MG63 (cell line): ENCODE results near the gene PACSIN3. TPM values are rescaled to one million over a fixed set of nuclear protein-coding genes. Genes with fewer than 3 reads are reported as not detected.
"Not testable (repeated sequence)": the region's sequence is repeated elsewhere in the genome, so short reads cannot be mapped to it uniquely, and the experiment has no call there.

Experiments
- DNase-seq: peaks from one replicate; pipeline ENCODE4 v3.0.0-alpha.2; 2020
- H3K27me3 ChIP-seq: fragments of 250-450 bp; sonication (Bioruptor Pico); 2 replicates; pipeline ENCODE4 v1.5.1; 2020; ENCODE audit warnings: mild to moderate bottlenecking, moderate library complexity
- H3K36me3 ChIP-seq: fragments of 250-450 bp; sonication (Bioruptor Pico); 2 replicates; pipeline ENCODE4 v1.5.1; 2020; ENCODE audit warnings: mild to moderate bottlenecking, moderate library complexity
- H3K4me3 ChIP-seq: fragments of 250-450 bp; sonication (Bioruptor Pico); 2 replicates; pipeline ENCODE4 v1.5.1; 2020; ENCODE audit warnings: mild to moderate bottlenecking, moderate library complexity
- H3K9me3 ChIP-seq: fragments of 250-450 bp; sonication (Bioruptor Pico); 2 replicates; pipeline ENCODE4 v1.5.1; 2020; ENCODE audit warnings: mild to moderate bottlenecking, moderate library complexity
- total RNA-seq: library from RNA; depleted of rRNA; stranded (reverse); fragments of >200 nt; shearing (Covaris generic); gene quantifications from 2 replicates; pipeline ENCODE4 v1.2.3, GENCODE V29; 2014; ENCODE audit warnings: low replicate concordance; rRNA removed

Gene PACSIN3
- 59.8 and 92.5 TPM in 2 replicates for total RNA-seq

- peaks cover 5% of the 10 kb centered on the region; the same call in 1 of the 2 replicates for H3K36me3 ChIP-seq
- DNase-seq: peak; percentile 70
- H3K27me3 ChIP-seq: no peaks in the 10 kb centered on the region
- peak within 1 kb of the TSS; percentile 68 for H3K4me3 ChIP-seq
- H3K9me3 ChIP-seq: no peaks in the 10 kb centered on the region
Observed at GRCh38 chr11:47186076-47186699, at the start of gene PACSIN3. Gene PACSIN3 (minus strand): TSS chr11:47186434. CDS start chr11:47182727, 3,707 bp downstream.

DNA sequence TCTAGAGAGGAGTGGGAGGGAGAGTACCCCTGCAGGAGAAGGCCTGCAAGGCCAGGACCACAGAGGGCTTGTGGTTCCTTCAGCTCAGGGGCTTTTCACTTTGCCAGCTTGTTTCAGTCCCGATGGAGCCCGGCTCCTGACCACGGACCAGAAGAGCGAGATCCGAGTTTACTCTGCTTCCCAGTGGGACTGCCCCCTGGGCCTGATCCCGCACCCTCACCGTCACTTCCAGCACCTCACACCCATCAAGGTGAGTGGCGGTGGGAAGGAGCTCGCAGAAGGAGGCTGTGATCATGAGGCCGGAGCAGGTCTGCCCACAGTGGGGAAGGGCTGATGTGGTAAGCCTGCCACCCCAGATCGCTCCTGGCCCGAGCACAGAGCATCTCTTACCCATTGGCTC is 48.9 kb upstream of the PACSIN3 start:
- no peaks in the 10 kb centered on the region for H3K27me3 ChIP-seq
- H3K9me3 ChIP-seq: no peaks in the 10 kb centered on the region
- peaks cover 28% of the 10 kb centered on the region for H3K36me3 ChIP-seq
- no peak overlapping the region for H3K4me3 ChIP-seq
- no peak for DNase-seq

DNA sequence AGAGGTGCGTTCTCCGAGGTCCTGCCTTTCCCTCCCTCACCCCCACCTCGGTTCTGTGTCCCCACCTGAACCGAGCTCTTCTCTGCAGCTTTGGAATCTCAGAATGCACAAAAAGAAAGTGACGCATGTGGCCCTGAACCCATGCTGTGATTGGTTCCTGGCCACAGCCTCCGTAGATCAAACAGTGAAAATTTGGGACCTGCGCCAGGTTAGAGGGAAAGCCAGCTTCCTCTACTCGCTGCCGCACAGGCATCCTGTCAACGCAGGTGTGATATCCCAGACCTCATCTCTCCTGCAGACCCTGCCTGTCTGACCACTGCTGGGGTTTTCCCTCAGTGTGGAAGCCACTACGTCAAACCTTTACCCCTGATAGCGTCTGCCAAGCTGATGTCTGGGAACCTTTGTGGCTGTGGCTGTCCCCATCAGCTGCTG is 48.5 kb upstream of the PACSIN3 start:
- no peak for DNase-seq
- H3K36me3 ChIP-seq: peaks cover 23% of the 10 kb centered on the region
- no peaks in the 10 kb centered on the region for H3K27me3 ChIP-seq
- H3K4me3 ChIP-seq: no peak overlapping the region
- H3K9me3 ChIP-seq: no peaks in the 10 kb centered on the region

GRCh38 chr11:47233989-47234668 is 47.9 kb upstream of the PACSIN3 start:
- H3K36me3 ChIP-seq: peaks cover 17% of the 10 kb centered on the region
- H3K4me3 ChIP-seq: no peak overlapping the region
- DNase-seq: peak; percentile 49

DNA sequence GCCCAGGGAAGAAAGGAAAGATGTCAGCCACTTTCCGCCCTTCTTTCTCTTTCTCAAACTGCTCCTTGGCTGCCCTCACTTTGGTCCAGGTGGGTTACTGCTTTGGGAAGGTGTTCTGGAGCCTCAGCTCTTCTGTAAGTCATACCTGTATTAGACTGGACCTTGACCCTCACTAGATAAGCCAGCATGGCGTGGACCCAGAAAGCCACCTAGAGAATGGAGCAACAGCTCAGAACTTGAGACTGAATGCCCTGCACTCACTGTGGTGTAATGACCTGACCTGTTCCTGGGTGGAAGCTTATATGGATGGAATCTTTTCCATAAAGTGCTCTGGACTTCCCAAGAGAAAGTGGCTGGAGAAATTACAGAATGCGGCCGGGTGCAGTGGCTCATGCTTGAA is 46.8 kb upstream of the PACSIN3 start:
- Histone ChIP-seq H3K27me3 (no peaks in the 10 kb centered on the region), H3K9me3 (no peaks in the 10 kb centered on the region), H3K36me3 (peaks cover 11% of the 10 kb centered on the region), H3K4me3 (no peak overlapping the region)
- DNase-seq: no peak

More at GRCh38 chr11:47233989-47234668, 47.9 kb upstream of the PACSIN3 start:
- Histone ChIP-seq H3K9me3 (no peaks in the 10 kb centered on the region), H3K27me3 (no peaks in the 10 kb centered on the region)

- Histone ChIP-seq H3K4me3 (no peak overlapping the region), H3K36me3 (peaks cover 9% of the 10 kb centered on the region), H3K9me3 (no peaks in the 10 kb centered on the region), H3K27me3 (no peaks in the 10 kb centered on the region)
- DNase-seq: no peak
Observed at GRCh38 chr11:47229161-47229560, 42.9 kb upstream of the PACSIN3 start.

- no peak overlapping the region for H3K4me3 ChIP-seq
- DNase-seq: no peak
- H3K27me3 ChIP-seq: no peaks in the 10 kb centered on the region
- peaks cover 17% of the 10 kb centered on the region for H3K36me3 ChIP-seq
- H3K9me3 ChIP-seq: no peaks in the 10 kb centered on the region
Observed at GRCh38 chr11:47225552-47226400, 39.5 kb upstream of the PACSIN3 start.

DNA sequence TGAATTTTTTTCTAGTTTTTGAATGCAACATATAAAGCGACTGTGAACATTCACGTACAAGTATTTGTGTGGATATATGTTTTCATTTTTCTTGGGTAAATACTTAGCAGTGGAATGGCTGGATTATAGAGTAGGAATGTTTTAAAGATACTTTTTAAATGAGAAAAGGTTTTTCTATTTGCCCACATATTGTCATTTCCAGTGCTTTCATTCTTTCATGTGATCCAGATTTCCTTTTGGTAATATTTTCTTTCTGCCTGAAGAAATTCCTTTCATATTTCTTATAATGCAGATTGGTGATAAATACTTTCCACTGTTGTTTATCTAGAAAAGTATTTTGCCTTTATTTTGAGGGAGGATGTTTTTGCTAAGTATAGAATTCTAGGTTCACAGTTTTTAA is 36.5 kb upstream of the PACSIN3 start:
- DNase-seq: no peak
- H3K4me3 ChIP-seq: no peak overlapping the region
- H3K27me3 ChIP-seq: no peaks in the 10 kb centered on the region
- H3K36me3 ChIP-seq: peaks cover 27% of the 10 kb centered on the region
- H3K9me3 ChIP-seq: no peaks in the 10 kb centered on the region

DNA sequence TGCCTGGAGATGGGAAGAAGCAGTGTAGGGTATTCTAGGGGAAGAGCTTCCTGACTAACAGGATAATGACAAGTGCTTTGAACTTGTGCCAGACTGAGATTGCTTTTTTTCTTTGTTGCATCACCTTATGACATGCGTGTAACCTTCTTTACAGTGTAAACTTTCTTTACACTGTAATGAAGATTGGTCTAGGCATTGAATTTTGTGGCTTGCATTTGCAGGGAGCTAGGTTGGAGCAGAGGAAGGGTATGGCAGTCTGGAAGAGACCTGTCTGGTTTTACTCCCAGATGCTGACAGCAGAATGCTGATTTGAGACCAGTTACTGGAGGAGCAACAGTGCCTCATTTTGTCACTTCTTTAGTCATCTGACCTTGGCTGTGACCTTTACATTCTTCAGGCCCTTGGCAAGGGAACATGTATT is 34.2 kb upstream of the PACSIN3 start:
- H3K36me3 ChIP-seq: peaks cover 20% of the 10 kb centered on the region
- H3K4me3 ChIP-seq: no peak overlapping the region
- H3K27me3 ChIP-seq: no peaks in the 10 kb centered on the region
- no peak for DNase-seq
- H3K9me3 ChIP-seq: no peaks in the 10 kb centered on the region

DNA sequence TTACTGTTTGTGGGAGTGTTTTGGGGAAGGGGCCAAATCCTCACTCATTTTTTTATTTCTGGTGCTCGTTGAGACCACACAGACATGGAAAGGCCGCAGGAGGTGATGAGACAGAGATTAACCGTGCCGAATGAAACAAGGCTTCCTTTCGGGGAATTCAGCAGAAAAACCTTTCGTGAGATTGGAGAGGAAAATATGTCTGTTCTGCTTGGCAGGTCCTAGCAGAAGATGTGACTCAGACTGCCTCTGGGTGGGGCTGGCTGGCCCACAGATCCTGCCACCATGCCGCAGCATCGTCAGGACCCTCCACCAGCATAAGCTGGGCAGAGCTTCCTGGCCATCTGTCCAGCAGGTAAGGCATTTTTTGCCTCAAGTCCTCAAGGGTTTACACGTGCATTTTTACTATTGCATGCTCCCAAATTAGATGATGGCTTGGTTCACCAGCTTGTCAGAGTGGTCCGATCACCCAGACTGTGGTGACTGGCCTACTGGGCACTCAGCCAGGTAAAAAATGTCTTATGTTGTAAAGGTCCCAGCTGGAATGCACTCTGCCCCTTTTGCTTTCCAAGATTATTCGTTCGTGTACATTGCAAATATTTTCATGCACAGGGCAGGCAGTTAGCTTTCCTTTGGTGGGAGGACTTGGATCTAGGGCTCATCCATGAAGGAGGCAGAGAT is 30.0 kb upstream of the PACSIN3 start:
- no peaks in the 10 kb centered on the region for H3K27me3 ChIP-seq
- no peaks in the 10 kb centered on the region for H3K9me3 ChIP-seq
- peaks cover 11% of the 10 kb centered on the region; the same call in 1 of the 2 replicates for H3K36me3 ChIP-seq
- DNase-seq: peak; percentile 88
- H3K4me3 ChIP-seq: peak overlapping the region; percentile 60

DNA sequence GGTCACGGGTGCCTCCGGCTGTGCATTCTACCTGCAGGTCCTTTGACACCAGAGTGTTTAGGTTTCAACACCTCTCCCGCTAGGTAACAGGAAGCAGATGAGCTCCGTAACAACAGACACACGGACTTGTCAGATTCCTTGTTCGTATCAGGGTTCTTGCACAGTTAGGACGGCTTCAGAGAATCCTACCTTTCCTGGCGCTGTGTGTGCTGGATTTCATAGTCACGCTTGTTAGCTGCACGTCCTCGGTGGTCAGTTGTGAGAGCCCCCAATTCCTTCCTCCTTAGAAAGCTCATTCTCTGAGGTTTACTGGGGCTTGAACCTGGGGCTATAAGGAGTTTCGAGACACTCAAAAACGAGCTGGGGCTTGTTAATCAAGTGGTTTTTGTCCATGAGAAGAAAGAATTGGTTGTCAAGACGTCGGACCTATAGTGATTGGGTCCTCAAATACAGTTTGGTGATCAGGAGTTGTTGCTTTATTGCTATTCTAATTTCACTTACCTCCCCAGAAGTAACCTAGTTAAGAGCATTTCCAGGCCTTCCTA is 29.2 kb upstream of the PACSIN3 start:
- Histone ChIP-seq H3K27me3 (no peaks in the 10 kb centered on the region), H3K9me3 (no peaks in the 10 kb centered on the region), H3K4me3 (peak overlapping the region; percentile 60), H3K36me3 (peaks cover 11% of the 10 kb centered on the region; the same call in 1 of the 2 replicates)
- no peak for DNase-seq

GRCh38 chr11:47213950-47214565 is 27.8 kb upstream of the PACSIN3 start:
- H3K27me3 ChIP-seq: no peaks in the 10 kb centered on the region
- peak overlapping the region; percentile 60 for H3K4me3 ChIP-seq
- no peaks in the 10 kb centered on the region for H3K9me3 ChIP-seq
- peaks cover 3% of the 10 kb centered on the region; the same call in 1 of the 2 replicates for H3K36me3 ChIP-seq
- DNase-seq: peak; percentile 98

DNA sequence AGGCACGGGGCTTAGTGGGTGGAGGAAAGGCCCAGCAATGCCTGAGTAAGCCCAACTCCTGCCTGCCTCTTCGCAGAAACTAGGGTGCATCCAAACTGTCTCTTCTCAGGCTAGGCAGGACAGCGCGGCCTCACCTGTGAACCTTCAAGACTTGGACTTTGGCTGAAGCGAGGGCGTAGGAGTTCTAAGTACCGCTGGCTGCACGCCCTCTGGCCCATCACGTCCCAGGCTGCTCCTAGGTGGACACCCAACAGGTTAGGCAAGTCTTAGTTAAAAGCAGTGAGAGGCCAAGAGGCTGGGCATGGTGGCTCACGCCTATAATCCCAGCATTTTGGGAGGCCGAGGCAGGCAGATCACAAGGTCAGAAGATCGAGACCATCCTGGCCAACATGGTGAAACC is 26.7 kb upstream of the PACSIN3 start:
- H3K36me3 ChIP-seq: no peaks in the 10 kb centered on the region
- H3K27me3 ChIP-seq: no peaks in the 10 kb centered on the region
- DNase-seq: no peak
- no peaks in the 10 kb centered on the region for H3K9me3 ChIP-seq
- H3K4me3 ChIP-seq: no peak overlapping the region

GRCh38 chr11:47208628-47209027 is 22.4 kb upstream of the PACSIN3 start:
- H3K9me3 ChIP-seq: no peaks in the 10 kb centered on the region
- no peaks in the 10 kb centered on the region for H3K27me3 ChIP-seq
- DNase-seq: no peak
- no peak overlapping the region for H3K4me3 ChIP-seq
- H3K36me3 ChIP-seq: no peaks in the 10 kb centered on the region

GRCh38 chr11:47208008-47208552 is 21.8 kb upstream of the PACSIN3 start:
- H3K27me3 ChIP-seq, H3K9me3 ChIP-seq, DNase-seq, H3K4me3 ChIP-seq, H3K36me3 ChIP-seq: not testable (repeated sequence)

GRCh38 chr11:47207459-47207858 is 21.2 kb upstream of the PACSIN3 start:
- no peak for DNase-seq
- Histone ChIP-seq H3K36me3 (no peaks in the 10 kb centered on the region), H3K27me3 (no peaks in the 10 kb centered on the region), H3K9me3 (no peaks in the 10 kb centered on the region), H3K4me3 (no peak overlapping the region)
